PFSK-1 (cell line): ENCODE data around the gene ADH1A.

ENCODE experiments used
- FOXP2 ChIP-seq: optimal IDR thresholded peaks from 2 replicates; pipeline ENCODE3; 2011; ENCODE audit warnings: borderline replicate concordance, control low read depth, inconsistent platforms; ENCODE audit not compliant: insufficient read depth; ENCODE audit errors: extremely low read length, extremely low read depth
- POLR2AphosphoS5 ChIP-seq: IDR thresholded peaks from 2 replicates; pipeline ENCODE4 v1.6.1; 2012; ENCODE audit warnings: low read depth, mild to moderate bottlenecking, control low read depth, low read length, moderate library complexity
- REST ChIP-seq, 2 experiments: IDR thresholded peaks; 2 replicates each; pipeline versions ENCODE4 v1.6.1 to v1.8.0; 2011 to 2012; ENCODE audit warnings: low read depth in 2 of 2, low read length in 2 of 2, control low read depth in 1 of 2, inconsistent platforms in 1 of 2, mild to moderate bottlenecking in 1 of 2, moderate library complexity in 1 of 2; ENCODE audit not compliant: insufficient read depth in 1 of 2
- SIN3A ChIP-seq: IDR thresholded peaks from 2 replicates; pipeline ENCODE4 v1.6.1; 2012; ENCODE audit warnings: mild to moderate bottlenecking, low read length, moderate library complexity, borderline replicate concordance; ENCODE audit not compliant: insufficient read depth
- TAF1 ChIP-seq: IDR thresholded peaks from 2 replicates; pipeline ENCODE4 v1.6.1; 2012; ENCODE audit warnings: low read length, control low read depth, borderline replicate concordance; ENCODE audit not compliant: insufficient read depth

Gene ADH1A

GRCh38 chr4:99275885-99276284 lies 14.9 kb downstream of the ADH1A start:
- TF ChIP-seq SIN3A (no peak), FOXP2 (no peak), REST (IDR thresholded peaks at IDR 0.05; ENCODE audit: insufficient read depth in 1 of 2, low read depth in 2 of 2, low read length in 2 of 2) (no peak), TAF1 (no peak), POLR2AphosphoS5 (no peak)

GRCh38 chr4:99275050-99275449 lies 15.7 kb downstream of the ADH1A start:
- TF ChIP-seq REST (IDR thresholded peaks at IDR 0.05; ENCODE audit: insufficient read depth in 1 of 2, low read depth in 2 of 2, low read length in 2 of 2) (no peak), FOXP2 (no peak), SIN3A (no peak), TAF1 (no peak), POLR2AphosphoS5 (no peak)

GRCh38 chr4:99273704-99274103 lies 17.1 kb downstream of the ADH1A start:
- TF ChIP-seq REST (IDR thresholded peaks at IDR 0.05; ENCODE audit: insufficient read depth in 1 of 2, low read depth in 2 of 2, low read length in 2 of 2) (no peak), SIN3A (no peak), FOXP2 (no peak), TAF1 (no peak), POLR2AphosphoS5 (no peak)

GRCh38 chr4:99264927-99265326 lies 25.9 kb downstream of the ADH1A start:
- TF ChIP-seq TAF1 = no peak
- no peak for TF ChIP-seq SIN3A
- TF ChIP-seq REST (IDR thresholded peaks at IDR 0.05; ENCODE audit: insufficient read depth in 1 of 2, low read depth in 2 of 2, low read length in 2 of 2) = no peak
- no peak for TF ChIP-seq POLR2AphosphoS5
- TF ChIP-seq FOXP2 = no peak

- no peak for TF ChIP-seq FOXP2
- TF ChIP-seq REST (IDR thresholded peaks at IDR 0.05; ENCODE audit: insufficient read depth in 1 of 2, low read depth in 2 of 2, low read length in 2 of 2) = no peak
- no peak for TF ChIP-seq SIN3A
- TF ChIP-seq POLR2AphosphoS5 = no peak
- no peak for TF ChIP-seq TAF1
These were observed 38.0 kb downstream of the ADH1A start for GRCh38 chr4:99252746-99253145.
